ENCODE data around the gene EMP1.

- TF ChIP-seq CTCF (IDR thresholded peaks at IDR 0.05) (no peak), POLR2AphosphoS5 (IDR thresholded peaks at IDR 0.05; ENCODE audit: low read depth, low read length) (no peak), SIN3A (IDR thresholded peaks at IDR 0.05; ENCODE audit: borderline replicate concordance, insufficient read depth, low read depth, low read length) (no peak)
- TF ChIP-seq, protein P1, sequence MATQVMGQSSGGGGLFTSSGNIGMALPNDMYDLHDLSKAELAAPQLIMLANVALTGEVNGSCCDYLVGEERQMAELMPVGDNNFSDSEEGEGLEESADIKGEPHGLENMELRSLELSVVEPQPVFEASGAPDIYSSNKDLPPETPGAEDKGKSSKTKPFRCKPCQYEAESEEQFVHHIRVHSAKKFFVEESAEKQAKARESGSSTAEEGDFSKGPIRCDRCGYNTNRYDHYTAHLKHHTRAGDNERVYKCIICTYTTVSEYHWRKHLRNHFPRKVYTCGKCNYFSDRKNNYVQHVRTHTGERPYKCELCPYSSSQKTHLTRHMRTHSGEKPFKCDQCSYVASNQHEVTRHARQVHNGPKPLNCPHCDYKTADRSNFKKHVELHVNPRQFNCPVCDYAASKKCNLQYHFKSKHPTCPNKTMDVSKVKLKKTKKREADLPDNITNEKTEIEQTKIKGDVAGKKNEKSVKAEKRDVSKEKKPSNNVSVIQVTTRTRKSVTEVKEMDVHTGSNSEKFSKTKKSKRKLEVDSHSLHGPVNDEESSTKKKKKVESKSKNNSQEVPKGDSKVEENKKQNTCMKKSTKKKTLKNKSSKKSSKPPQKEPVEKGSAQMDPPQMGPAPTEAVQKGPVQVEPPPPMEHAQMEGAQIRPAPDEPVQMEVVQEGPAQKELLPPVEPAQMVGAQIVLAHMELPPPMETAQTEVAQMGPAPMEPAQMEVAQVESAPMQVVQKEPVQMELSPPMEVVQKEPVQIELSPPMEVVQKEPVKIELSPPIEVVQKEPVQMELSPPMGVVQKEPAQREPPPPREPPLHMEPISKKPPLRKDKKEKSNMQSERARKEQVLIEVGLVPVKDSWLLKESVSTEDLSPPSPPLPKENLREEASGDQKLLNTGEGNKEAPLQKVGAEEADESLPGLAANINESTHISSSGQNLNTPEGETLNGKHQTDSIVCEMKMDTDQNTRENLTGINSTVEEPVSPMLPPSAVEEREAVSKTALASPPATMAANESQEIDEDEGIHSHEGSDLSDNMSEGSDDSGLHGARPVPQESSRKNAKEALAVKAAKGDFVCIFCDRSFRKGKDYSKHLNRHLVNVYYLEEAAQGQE (IDR thresholded peaks at IDR 0.05; ENCODE audit: insufficient read depth in 1 of 2, low read depth in 2 of 2, low read length in 1 of 2): no peak
These were observed 9.1 kb upstream of the EMP1 start for GRCh38 chr12:13187399-13187798.
